Stimulated activated CD8-positive, alpha-beta memory T cell treated with anti-CD3 and anti-CD28 coated beads, Interleukin-12 subunit alpha, Interleukin-12 subunit beta, amount 100 ng/mL, for 24 hours (primary cell): ENCODE data around the gene PDPR.
"Not testable (repeated sequence)": the region's sequence is repeated elsewhere in the genome, so short reads cannot be mapped to it uniquely, and the experiment has no call there.

Experiments
- DNase-seq: peaks from one replicate; pipeline ENCODE4 v3.0.0-alpha.2; 2020; ENCODE audit errors: extremely low read depth

PDPR gene

DNA sequence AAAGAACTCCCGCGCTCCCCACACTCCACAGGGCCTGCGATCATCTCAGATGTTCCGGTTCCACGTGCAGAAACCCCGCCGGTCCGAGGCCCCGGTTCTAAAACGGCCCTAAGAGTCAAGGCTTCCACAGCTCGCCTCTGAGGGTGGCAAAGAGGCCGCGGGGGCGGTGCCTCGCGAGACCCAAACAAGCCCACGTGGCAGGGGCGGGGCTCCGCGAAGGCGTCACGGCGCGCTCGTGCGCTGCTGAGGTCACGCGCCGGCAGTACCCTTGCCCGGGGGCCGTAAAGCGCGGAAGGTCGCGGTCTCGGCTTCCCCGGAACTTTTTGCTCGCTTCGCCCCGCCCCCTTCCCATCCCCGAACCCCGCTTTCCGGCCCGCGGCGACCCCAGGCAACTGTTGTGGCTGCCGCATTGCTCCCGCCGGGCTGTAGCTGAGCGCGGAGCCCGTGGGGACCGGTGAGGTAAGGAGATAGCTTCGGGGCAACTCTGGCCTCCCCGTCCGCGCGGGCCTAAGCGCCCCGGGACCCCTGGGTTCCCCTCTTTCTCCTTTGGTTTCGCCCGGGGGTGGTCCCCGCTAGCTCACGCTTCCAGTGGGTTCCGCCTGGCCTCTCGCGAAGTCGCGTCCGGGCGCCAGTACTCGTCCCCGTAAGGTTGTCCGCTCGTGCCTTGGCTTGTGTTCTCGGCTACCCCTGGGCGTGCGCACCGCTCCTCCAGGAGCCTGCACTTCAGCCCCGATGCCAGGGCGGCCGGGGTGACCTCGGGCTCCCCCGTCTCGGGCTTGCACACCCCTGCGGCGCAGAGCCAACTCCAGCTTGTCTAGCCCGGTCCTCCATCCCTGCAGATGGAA lies at the start of gene PDPR:
Gene PDPR, plus strand, starts transcription at position 351 of the 845 bp plus-strand sequence. CDS start 6,161 bp downstream, outside the sequence.
- DNase-seq: peak; percentile 88

- peak; percentile 26 for DNase-seq
These were observed 49.2 kb upstream of the PDPR start for GRCh38 chr16:70064841-70065370.

GRCh38 chr16:70065376-70065745 lies 48.8 kb upstream of the PDPR start:
- DNase-seq: not testable (repeated sequence)

DNA sequence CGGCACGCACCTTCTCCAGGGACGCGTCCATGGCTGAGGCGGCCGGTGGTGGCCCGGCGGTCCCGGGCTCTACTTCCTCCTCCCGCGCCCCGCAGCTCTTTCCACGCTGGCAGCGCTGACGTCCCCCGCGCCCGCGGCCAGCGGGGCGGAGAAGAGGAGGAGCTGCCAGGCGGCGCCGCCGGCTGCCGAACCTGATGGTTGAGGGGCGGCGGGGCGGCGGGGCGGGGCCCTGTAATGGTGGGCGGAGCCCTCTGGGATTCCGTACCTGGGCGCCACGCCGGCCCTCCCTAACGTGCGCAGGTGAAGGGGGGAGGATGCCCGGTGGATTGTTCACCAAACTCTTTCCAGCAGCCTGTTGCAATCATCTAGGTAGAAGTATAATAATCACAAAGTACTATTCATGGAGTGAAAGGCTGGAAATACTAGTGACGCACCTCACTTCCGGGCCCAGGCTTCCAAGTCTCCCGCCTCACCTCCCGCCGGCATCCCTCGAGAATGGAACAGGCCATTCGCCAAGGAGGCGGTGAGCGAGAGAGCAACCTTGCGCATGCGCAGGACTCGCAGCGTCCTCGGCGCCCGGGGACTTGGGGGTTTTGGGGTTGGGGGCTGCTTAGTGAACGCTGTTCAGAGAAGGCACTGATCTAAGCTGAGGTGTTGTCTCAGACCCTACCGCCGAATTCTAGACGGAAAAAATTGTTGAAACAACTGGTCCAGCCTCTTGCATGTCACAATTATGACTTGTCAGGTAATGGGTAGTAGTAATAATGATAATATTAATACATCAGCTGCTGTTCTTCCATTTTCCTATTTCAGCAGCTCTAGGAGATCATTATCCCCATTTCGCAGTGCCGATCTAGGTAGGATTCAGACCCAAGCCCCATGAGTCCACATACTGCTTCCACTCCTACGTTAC lies 48.1 kb upstream of the PDPR start:
- DNase-seq: peak; percentile 73

GRCh38 chr16:70066751-70067150 lies 47.4 kb upstream of the PDPR start:
- DNase-seq: not testable (repeated sequence)

GRCh38 chr16:70079081-70079480 lies 35.1 kb upstream of the PDPR start:
- not testable (repeated sequence) for DNase-seq

- not testable (repeated sequence) for DNase-seq
These were observed 32.9 kb upstream of the PDPR start for GRCh38 chr16:70081219-70081618.

- DNase-seq: not testable (repeated sequence)
These were observed 30.2 kb upstream of the PDPR start for GRCh38 chr16:70083931-70084330.

DNA sequence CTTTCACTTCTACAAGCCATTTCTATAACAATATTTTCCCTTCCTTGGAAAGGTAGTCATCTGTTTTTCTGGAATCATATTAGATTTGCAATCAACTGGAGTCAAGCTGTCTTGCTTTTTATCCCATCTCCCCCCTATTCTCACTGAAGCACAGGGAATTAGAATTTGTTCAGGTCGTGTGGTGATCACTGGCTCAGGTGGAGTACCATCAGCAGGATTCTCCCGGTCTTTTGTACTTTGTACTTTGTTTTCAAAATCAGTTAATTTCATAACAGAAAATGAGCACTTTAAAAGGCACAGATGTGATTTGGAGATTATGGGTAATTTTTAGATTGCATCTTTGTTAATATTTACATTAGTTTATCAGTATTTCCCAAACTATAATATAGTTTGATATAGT lies 26.0 kb upstream of the PDPR start:
- DNase-seq: not testable (repeated sequence)

GRCh38 chr16:70088877-70089276 lies 25.3 kb upstream of the PDPR start:
- not testable (repeated sequence) for DNase-seq

DNA sequence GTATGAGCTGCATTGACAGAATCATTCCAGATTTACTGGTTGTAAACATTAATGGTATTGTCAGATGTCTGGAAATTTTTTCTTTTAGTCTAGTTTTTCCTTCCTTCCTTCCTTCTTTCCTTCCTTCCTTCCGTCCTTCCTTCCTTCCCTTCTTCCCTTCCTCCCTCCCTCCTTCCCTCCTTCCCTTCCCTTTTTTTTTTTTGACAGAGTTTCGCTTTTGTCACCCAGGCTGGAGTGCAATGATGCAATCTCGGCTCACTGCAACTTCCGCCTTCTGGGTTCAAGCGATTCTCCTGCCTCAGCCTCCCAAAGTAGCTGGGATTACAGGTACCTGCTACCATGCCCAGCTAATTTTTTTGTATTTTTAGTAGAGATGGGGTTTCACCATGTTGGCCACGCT lies 24.8 kb upstream of the PDPR start:
- not testable (repeated sequence) for DNase-seq

- DNase-seq: not testable (repeated sequence)
These were observed 23.0 kb upstream of the PDPR start for GRCh38 chr16:70091104-70091503.

- DNase-seq: not testable (repeated sequence)
These were observed 20.0 kb upstream of the PDPR start for GRCh38 chr16:70094096-70094495.

DNA sequence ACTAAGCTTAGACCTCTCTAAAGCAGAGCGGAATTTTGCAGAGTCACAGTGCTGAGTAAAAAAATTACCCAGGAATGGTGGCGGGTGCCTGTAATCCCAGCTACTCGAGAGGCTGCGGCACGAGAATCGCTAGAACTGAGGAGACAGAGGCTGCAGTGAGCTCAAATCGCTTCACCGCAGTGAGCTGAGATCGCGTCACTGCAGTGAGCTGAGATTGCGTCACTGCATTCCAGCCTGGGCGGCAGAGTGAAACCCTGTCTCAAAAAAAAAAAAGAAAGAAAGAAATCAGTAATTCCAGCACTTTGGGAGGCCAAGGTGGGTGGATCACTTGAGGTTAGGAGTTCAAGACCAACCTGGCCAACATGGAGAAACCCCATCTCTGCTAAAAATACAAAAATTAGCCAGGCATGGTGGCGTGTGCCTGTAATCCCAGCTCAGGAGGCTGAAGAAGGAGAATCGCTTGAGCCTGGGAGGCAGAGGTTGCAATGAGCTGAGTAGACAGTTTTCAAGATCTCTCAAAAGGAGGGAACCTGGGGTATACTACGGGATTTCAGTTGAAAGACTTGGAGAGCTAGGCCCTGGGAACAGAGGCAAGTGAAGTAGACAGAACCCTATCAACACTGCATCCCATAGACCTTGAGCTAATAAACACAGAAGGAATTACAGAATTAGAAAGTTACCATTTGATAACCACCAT lies 4.4 kb upstream of the PDPR start:
- DNase-seq: not testable (repeated sequence)

- DNase-seq: not testable (repeated sequence)
These were observed 2.0 kb upstream of the PDPR start for GRCh38 chr16:70112162-70112561.

DNA sequence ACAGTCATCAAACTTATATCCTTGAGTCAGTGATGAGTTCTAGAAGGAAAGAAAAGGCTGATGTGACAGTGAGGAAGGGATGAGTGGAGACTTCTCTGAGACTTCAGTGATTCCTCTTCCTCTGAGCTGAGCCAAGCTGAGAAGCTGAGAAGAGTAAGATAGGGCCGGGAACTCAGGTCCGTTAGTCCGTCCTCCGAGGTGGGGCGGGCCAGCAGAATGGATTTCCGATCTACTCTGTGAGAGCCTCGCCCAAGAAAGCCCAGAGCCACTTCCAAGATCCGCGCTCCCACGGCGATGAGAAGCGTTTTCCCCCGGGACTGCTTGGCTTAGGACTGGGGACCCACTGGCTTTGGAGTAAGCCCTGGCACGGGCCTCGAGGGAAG lies 542 bp upstream of the PDPR start:
- not testable (repeated sequence) for DNase-seq

- DNase-seq: not testable (repeated sequence)
These were observed 4.2 kb downstream of the PDPR start for GRCh38 chr16:70118354-70118753.

GRCh38 chr16:70118776-70119175 lies 4.6 kb downstream of the PDPR start:
- not testable (repeated sequence) for DNase-seq

DNA sequence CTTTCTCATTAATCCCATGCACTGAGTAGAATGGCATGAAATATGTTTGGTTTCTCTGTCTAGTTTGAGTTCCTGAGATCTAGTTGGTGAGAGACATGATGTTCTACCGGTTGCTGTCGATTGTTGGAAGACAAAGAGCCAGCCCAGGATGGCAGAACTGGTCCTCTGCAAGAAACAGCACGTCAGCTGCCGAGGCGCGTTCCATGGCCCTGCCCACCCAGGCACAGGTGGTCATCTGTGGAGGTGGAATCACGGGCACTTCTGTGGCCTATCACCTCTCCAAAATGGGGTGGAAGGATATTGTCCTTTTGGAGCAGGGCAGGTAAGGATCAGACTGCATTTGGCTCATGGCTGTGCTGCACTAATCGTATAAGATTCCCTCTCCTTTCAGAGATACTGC lies 6.3 kb downstream of the PDPR start:
- not testable (repeated sequence) for DNase-seq

DNA sequence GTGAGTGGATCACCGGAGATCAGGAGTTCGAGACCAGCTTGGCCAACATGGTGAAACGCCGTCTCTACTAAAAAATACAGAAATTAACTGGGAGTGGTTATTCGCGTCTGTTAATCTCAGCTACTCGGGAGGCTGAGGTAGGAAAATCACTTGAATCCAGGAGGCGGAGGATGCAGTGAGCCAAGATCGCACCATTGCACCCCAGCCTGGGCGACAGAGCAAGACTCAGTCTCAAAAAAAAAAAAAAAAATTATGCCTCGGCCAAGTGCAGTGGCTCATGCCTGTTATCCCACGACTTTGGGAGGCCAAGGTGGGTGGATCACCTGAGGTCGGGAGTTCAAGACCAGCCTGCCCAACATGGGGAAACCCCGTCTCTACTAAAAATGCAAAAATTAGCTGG lies 9.7 kb downstream of the PDPR start:
- not testable (repeated sequence) for DNase-seq

DNA sequence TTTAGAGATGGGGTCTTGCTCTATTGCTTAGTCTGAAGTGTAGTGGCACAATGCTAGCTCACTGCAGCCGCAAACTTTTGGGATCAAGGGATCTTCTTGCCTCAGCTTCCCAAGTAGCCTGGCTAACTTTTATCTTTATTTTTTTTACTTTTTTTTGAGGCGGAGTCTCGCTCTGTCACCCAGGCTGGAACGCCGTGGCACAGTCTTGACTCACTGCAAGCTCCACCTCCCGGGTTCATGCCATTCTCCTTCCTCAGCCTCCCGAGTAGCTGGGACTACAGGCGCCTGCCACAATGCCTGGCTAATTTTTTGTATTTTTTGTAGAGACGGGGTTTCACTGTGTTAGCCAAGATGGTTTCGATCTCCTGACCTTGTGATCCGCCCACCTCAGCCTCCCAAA lies 12.1 kb downstream of the PDPR start:
- not testable (repeated sequence) for DNase-seq

DNA sequence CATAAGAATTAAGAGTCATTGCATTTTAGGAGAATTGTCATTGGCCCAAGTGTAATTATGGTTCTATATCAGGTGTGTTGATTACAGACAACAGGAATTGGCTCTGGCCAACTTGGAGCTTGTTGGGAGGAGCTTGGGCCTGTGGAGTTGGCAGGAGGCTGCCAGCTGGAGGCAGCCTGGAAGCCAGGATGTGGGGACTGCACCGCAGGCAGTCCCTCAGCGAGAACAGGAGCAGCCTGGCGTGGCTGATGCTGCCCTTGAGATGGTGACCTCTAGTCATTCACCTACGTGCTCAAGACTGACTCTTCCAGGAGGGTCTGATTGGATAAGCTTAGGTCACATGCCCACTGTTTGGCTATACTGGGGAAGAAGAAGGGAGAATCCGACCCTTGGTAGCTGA lies 13.6 kb downstream of the PDPR start:
- not testable (repeated sequence) for DNase-seq
